HepG2 (cell line): ENCODE measurements around the gene ZNF786. TPM values are rescaled to one million over a fixed set of nuclear protein-coding genes. Genes with fewer than 3 reads are reported as not detected.
"Not testable (repeated sequence)": the region's sequence is repeated elsewhere in the genome, so short reads cannot be mapped to it uniquely, and the experiment has no call there.

Experiments
- ATAC-seq: fragments of 200-7000 bp; cut with Tn5 transposase; 3 replicates; pipeline ENCODE4 v1.9.1; 2020; ENCODE audit warnings: mild to moderate bottlenecking, moderate library complexity
- BruUV-seq: library from RNA; stranded (reverse); fragments of 400-500 nt; replicated peaks from 2 replicates; lab custom pipeline; 2021; lab: Mats Ljungman, UMichigan
- CTCF ChIA-PET: fragments of 300-600 bp; formaldehyde crosslinking; extraction: SDS; loops from one replicate; lab custom pipeline; 2021; ENCODE audit warnings: low total read pairs, inconsistent platforms, low intra/inter-chr PET ratio; lab: Yijun Ruan, JAX
- POLR2A ChIA-PET: fragments of 350-600 bp; sonication (Branson Sonifier 250); formaldehyde crosslinking; loops from one replicate; lab custom pipeline; 2020; ENCODE audit warnings: antibody characterized with exemption, inconsistent platforms; lab: Yijun Ruan, JAX
- DNase-seq: peaks from one replicate; pipeline ENCODE4 v3.0.0-alpha.2; 2015; ENCODE audit warnings: low spot score
- FAIRE-seq: peaks from 3 replicates; lab custom pipeline; 2011; peaks lifted over from hg19 to GRCh38; lab: Jason Lieb, UNC
- H2AFZ ChIP-seq: one replicate; pipeline ENCODE4 v1.6.1; 2011; ENCODE audit warnings: low read length, inconsistent platforms
- H3K27ac ChIP-seq: fragments of 300-600 bp; 3 replicates; pipeline ENCODE4 v1.8.0; 2011; ENCODE audit warnings: mixed run types, mild to moderate bottlenecking, mixed read lengths, low read length, inconsistent platforms; ENCODE audit not compliant: insufficient read depth; ENCODE audit errors: extremely low read length
- H3K27me3 ChIP-seq, 2 experiments: fragments of 200-600 bp in 1 of 2; 2 replicates in 1 of 2; 3 replicates in 1 of 2; pipeline versions ENCODE4 v1.6.0 to v1.8.0; 2011; ENCODE audit warnings: low read length in 2 of 2, mild to moderate bottlenecking in 2 of 2, moderate library complexity in 2 of 2, inconsistent platforms in 1 of 2; ENCODE audit not compliant: insufficient read depth in 2 of 2, control insufficient read depth in 1 of 2
- H3K36me3 ChIP-seq, 2 experiments: fragments of 200-600 bp in 1 of 2; replicated peaks in 1 of 2; 2 replicates in 1 of 2; 3 replicates in 1 of 2; pipeline versions ENCODE4 v1.5.1 to v1.8.0; 2011; ENCODE audit warnings: low read length in 2 of 2, inconsistent platforms in 1 of 2; ENCODE audit not compliant: insufficient read depth in 2 of 2, control insufficient read depth in 1 of 2
- H3K4me1 ChIP-seq: 2 replicates; pipeline ENCODE4 v1.5.1; 2012; ENCODE audit warnings: low read length, inconsistent platforms; ENCODE audit not compliant: insufficient read depth
- H3K4me2 ChIP-seq: 2 replicates; pipeline ENCODE4 v1.6.0; 2011; ENCODE audit warnings: low read depth, low read length, inconsistent platforms
- H3K4me3 ChIP-seq, 3 experiments: fragments of 200-600 bp in 1 of 3; sonication (generic), shearing (Covaris generic) in 1 of 3; replicated peaks in 1 of 3; 2 replicates each; pipeline ENCODE4 v1.5.1; 2011 to 2016; ENCODE audit warnings: low read length in 3 of 3, inconsistent platforms in 2 of 3, low read depth in 2 of 3, mild to moderate bottlenecking in 2 of 3, control low read depth in 1 of 3, mixed read lengths in 1 of 3; ENCODE audit not compliant: insufficient read depth in 1 of 3
- H3K79me2 ChIP-seq: one replicate; pipeline ENCODE4 v1.6.1; 2011; ENCODE audit warnings: low read length, inconsistent platforms; ENCODE audit not compliant: insufficient read depth
- H3K9ac ChIP-seq: 2 replicates; pipeline ENCODE4 v1.6.0; 2011; ENCODE audit warnings: mild to moderate bottlenecking, low read depth, low read length, inconsistent platforms; ENCODE audit not compliant: insufficient read depth
- H3K9me3 ChIP-seq: 2 replicates; pipeline ENCODE4 v1.5.1; 2012; ENCODE audit warnings: mild to moderate bottlenecking, low read length
- H4K20me1 ChIP-seq: 2 replicates; pipeline ENCODE4 v1.6.0; 2011; ENCODE audit warnings: inconsistent platforms, mild to moderate bottlenecking, low read length, moderate library complexity; ENCODE audit not compliant: insufficient read depth
- GTF2F1 ChIP-seq: fragments of 150-350 bp; IDR thresholded peaks from 2 replicates; pipeline ENCODE4 v1.6.1; 2014; ENCODE audit warnings: low read length
- IRF2 ChIP-seq: IDR thresholded peaks from 2 replicates; pipeline ENCODE4 v1.6.1; 2018; ENCODE audit warnings: missing genetic modification reagents, missing compliant biosample characterization
- JUN ChIP-seq: sonication (generic); formaldehyde crosslinking; IDR thresholded peaks from 2 replicates; pipeline ENCODE4 v1.4.0; 2020; ENCODE audit warnings: mild to moderate bottlenecking, missing genetic modification reagents
- KAT7 ChIP-seq: IDR thresholded peaks from 2 replicates; pipeline ENCODE4 v1.6.1; 2018; ENCODE audit warnings: borderline replicate concordance, missing compliant biosample characterization
- NR1H2 ChIP-seq: sonication (generic); formaldehyde crosslinking; IDR thresholded peaks from 2 replicates; pipeline ENCODE4 v1.8.1; 2022; ENCODE audit warnings: low read depth, missing genetic modification reagents, borderline replicate concordance
- TARDBP ChIP-seq: sonication (generic); formaldehyde crosslinking; IDR thresholded peaks from 2 replicates; pipeline ENCODE4 v1.8.0; 2022; ENCODE audit warnings: mild to moderate bottlenecking, missing genetic modification reagents
- TEF ChIP-seq: sonication (generic); formaldehyde crosslinking; IDR thresholded peaks from 2 replicates; pipeline ENCODE4 v1.5.0; 2020; ENCODE audit warnings: missing genetic modification reagents
- ZNF230 ChIP-seq: sonication (generic); formaldehyde crosslinking; IDR thresholded peaks from 2 replicates; pipeline ENCODE4 v1.4.0; 2020; ENCODE audit warnings: mild to moderate bottlenecking, missing genetic modification reagents
- ZNF276 ChIP-seq: sonication (generic); formaldehyde crosslinking; IDR thresholded peaks from 2 replicates; pipeline ENCODE4 v1.4.0; 2020; ENCODE audit warnings: mild to moderate bottlenecking, low read depth, missing genetic modification reagents
- ZNF780A ChIP-seq: sonication (generic); formaldehyde crosslinking; IDR thresholded peaks from 2 replicates; pipeline ENCODE4 v1.8.0; 2022; ENCODE audit warnings: mild to moderate bottlenecking, missing genetic modification reagents, moderate library complexity
- ZNF839 ChIP-seq: sonication (generic); formaldehyde crosslinking; IDR thresholded peaks from 2 replicates; pipeline ENCODE4 v1.4.0; 2020; ENCODE audit warnings: missing genetic modification reagents, mild to moderate bottlenecking, borderline replicate concordance
- ZSCAN20 ChIP-seq: sonication (generic); formaldehyde crosslinking; IDR thresholded peaks from 2 replicates; pipeline ENCODE4 v1.4.0; 2020; ENCODE audit warnings: missing genetic modification reagents, mild to moderate bottlenecking, borderline replicate concordance
- WGBS: methylation state at CpG from one replicate; pipeline ENCODE4 v1.1.6; 2017; ENCODE audit warnings: low lambda C conversion rate; 5-methylcytosine and 5-hydroxymethylcytosine counted together
- in situ Hi-C: cut with HindIII; loops from 2 replicates; pipeline ENCODE4 v1.10.0; 2017; ENCODE audit warnings: low pct_unique_long_range_greater_than_20kb; ENCODE audit not compliant: extremely low pct_ligation_motif_present
- intact Hi-C: fragments of 100-400 bp; cut with micrococcal nuclease; formaldehyde crosslinking; loops from one replicate; pipeline ENCODE4 v1.10.0; 2022; ENCODE audit not compliant: unreplicated experiment
- polyA plus RNA-seq, 8 experiments: library from polyadenylated mRNA; depleted of rRNA in 3 of 8; stranded (reverse) in 7 of 8; unstranded in 1 of 8; fragments of >200 nt; fragmentation: Illumina TruSeq in 4 of 8; extraction: Trizol in 4 of 8; gene quantifications; 2 replicates each; pipeline versions ENCODE4 v1.2.1 to v1.2.3, GENCODE V29; 2011 to 2016; ENCODE audit warnings: low read depth in 4 of 8, missing spikeins in 1 of 8, mixed read lengths in 1 of 8; ENCODE audit not compliant: insufficient read depth in 1 of 8
- total RNA-seq, 5 experiments: library from RNA; depleted of rRNA; stranded (reverse); fragments of >200 nt; fragmentation: Illumina TruSeq; extraction: Trizol; gene quantifications; 2 replicates each; pipeline ENCODE4 v1.2.3, GENCODE V29; 2016; ENCODE audit warnings: low read depth in 1 of 5
- TF ChIP-seq, protein P1 (sequence below): sonication (generic); formaldehyde crosslinking; IDR thresholded peaks from 2 replicates; pipeline ENCODE4 v1.4.0; 2020; ENCODE audit warnings: missing genetic modification reagents

Gene ZNF786
- total and polyA plus RNA-seq, 2 of the 13 experiments (the other 11 are each of a cell fraction or from before 2014, with no cell fraction given), result 2.0 to 4.0 TPM

DNA sequence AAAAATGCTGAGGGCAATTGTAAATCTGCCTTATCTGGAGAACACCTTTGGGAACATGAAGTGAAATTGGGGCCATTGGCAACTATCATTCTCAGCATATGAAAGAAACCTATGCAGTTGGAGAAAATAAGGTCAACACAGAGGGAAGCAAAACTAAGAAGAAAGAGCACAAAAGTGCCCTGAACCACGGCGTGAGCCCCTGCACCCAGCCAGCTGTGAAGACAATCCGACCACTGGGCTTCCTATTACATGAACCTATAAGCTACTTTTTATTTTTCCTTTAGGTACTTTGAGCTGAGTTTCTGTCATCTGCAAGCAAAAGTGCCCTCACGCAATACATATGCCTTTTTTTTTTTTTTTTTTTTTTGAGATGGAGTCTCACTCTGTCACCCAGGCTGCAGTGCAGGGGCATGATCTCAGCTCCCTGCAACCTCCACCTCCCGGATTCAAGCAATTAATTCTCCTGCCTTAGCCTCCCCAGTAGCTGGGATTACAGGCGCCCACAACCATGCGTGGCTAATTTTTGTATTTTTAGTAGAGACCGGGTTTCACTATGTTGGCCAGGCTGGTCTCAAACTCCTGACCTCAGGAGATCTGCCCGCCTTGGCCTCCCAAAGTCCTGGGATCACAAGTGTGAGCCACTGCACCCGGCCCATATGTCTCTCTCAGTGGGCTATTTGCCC, 28.2 kb downstream of the ZNF786 start:
- DNase-seq, result not testable (repeated sequence)

DNA sequence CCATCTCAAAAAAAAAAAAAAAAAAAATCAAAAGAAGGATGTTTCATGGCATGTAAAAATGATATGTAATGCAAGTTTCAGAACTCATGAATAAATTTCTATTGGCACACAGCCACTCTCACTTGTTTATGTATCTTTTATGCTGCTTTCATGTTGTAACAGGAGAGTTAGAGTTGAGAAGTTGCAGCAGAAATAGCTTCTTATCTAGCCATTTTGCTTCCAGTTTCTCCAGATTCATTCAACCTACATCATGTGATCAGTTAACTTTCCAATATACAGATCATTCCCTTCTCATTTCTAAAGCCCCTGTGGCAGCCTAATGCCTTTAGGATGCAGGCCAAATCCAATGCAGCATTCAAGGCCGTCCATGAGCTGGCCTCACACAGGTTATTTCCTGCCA, 30.4 kb downstream of the ZNF786 start:
- ATAC-seq, result no peak
- no peak for DNase-seq
- intact Hi-C loops, result no loop called here
- Histone ChIP-seq H3K27me3 (no peaks in the 10 kb centered on the region), H3K9ac (no peak overlapping the region), H2AFZ (no peak overlapping the region), H3K36me3 (no peaks in the 10 kb centered on the region), H4K20me1 (no peaks in the 10 kb centered on the region), H3K4me2 (no peak overlapping the region), H3K4me1 (peaks cover 7% of the 10 kb centered on the region; the same call in 1 of the 2 replicates), H3K79me2 (no peaks in the 10 kb centered on the region), H3K4me3 (no peak overlapping the region), H3K9me3 (no peaks in the 10 kb centered on the region), H3K27ac (no peak overlapping the region)
- ChIA-PET CTCF (no interaction called here), POLR2A (no interaction called here)
- no TSS peak for BruUV-seq
- WGBS, result 0% methylated on average over 1 of the region's 1 CpG
- no peak for FAIRE-seq
- in situ Hi-C loops, result loop anchor here (5.0 kb wide), 1 partner anchor 58 kb away; no protein-coding TSS in a partner anchor
- TF ChIP-seq IRF2 (CRISPR knock-in tag), result no peak
- TF ChIP-seq ZSCAN20, result no peak
- no peak for TF ChIP-seq KAT7 (CRISPR knock-in tag)
- no peak for TF ChIP-seq TARDBP (CRISPR knock-in tag)
- no peak for TF ChIP-seq TEF
- no peak for TF ChIP-seq ZNF780A
- no peak for TF ChIP-seq GTF2F1
- no peak for TF ChIP-seq NR1H2 (CRISPR knock-in tag)
- TF ChIP-seq ZNF276 (CRISPR knock-in tag), result no peak
- no peak for TF ChIP-seq JUN (CRISPR knock-in tag)
- TF ChIP-seq, protein P1, sequence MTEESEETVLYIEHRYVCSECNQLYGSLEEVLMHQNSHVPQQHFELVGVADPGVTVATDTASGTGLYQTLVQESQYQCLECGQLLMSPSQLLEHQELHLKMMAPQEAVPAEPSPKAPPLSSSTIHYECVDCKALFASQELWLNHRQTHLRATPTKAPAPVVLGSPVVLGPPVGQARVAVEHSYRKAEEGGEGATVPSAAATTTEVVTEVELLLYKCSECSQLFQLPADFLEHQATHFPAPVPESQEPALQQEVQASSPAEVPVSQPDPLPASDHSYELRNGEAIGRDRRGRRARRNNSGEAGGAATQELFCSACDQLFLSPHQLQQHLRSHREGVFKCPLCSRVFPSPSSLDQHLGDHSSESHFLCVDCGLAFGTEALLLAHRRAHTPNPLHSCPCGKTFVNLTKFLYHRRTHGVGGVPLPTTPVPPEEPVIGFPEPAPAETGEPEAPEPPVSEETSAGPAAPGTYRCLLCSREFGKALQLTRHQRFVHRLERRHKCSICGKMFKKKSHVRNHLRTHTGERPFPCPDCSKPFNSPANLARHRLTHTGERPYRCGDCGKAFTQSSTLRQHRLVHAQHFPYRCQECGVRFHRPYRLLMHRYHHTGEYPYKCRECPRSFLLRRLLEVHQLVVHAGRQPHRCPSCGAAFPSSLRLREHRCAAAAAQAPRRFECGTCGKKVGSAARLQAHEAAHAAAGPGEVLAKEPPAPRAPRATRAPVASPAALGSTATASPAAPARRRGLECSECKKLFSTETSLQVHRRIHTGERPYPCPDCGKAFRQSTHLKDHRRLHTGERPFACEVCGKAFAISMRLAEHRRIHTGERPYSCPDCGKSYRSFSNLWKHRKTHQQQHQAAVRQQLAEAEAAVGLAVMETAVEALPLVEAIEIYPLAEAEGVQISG (CRISPR knock-in tag), result no peak
- no peak for TF ChIP-seq ZNF230 (CRISPR knock-in tag)
- TF ChIP-seq ZNF839 (CRISPR knock-in tag), result no peak

More for the DNA sequence above, 28.2 kb downstream of the ZNF786 start:
- H3K79me2 ChIP-seq, H3K9ac ChIP-seq, ATAC-seq, H3K9me3 ChIP-seq, H3K36me3 ChIP-seq, H3K4me3 ChIP-seq, POLR2A ChIA-PET, H3K4me2 ChIP-seq, H4K20me1 ChIP-seq, intact Hi-C loops, CTCF ChIA-PET, H3K27ac ChIP-seq, H3K4me1 ChIP-seq, BruUV-seq, FAIRE-seq, H2AFZ ChIP-seq, H3K27me3 ChIP-seq: not testable (repeated sequence)
- WGBS, result 78% methylated on average over 10 of the region's 10 CpGs
- in situ Hi-C loops, result loop anchor here (5.0 kb wide), 1 partner anchor 60 kb away; no protein-coding TSS in a partner anchor
